H9 (cell line): ENCODE measurements around the gene IFT52. TPM values are rescaled to one million over a fixed set of nuclear protein-coding genes. Genes with fewer than 3 reads are reported as not detected.

ENCODE experiments used
- DNase-seq: peaks from one replicate; pipeline ENCODE4 v3.0.0-alpha.2; 2017
- H2AFZ ChIP-seq: one replicate; pipeline ENCODE4 v1.6.1; 2013; ENCODE audit warnings: mild to moderate bottlenecking, low read length, control low read depth, moderate library complexity
- H2AK5ac ChIP-seq: 2 replicates; pipeline ENCODE4 v1.6.1; 2013; ENCODE audit warnings: low read length, control low read depth, mixed read lengths; ENCODE audit not compliant: insufficient read length
- H2BK120ac ChIP-seq: one replicate; pipeline ENCODE4 v1.6.1; 2013; ENCODE audit warnings: low read depth, mild to moderate bottlenecking, low read length, control low read depth, inconsistent platforms; ENCODE audit not compliant: poor library complexity, severe bottlenecking
- H2BK12ac ChIP-seq: 2 replicates; pipeline ENCODE4 v1.6.1; 2013; ENCODE audit warnings: low read length, control low read depth, mixed read lengths, low read depth; ENCODE audit not compliant: insufficient read length
- H2BK15ac ChIP-seq: 2 replicates; pipeline ENCODE4 v1.6.1; 2013; ENCODE audit warnings: low read depth, low read length, control low read depth
- H2BK20ac ChIP-seq: one replicate; pipeline ENCODE4 v1.6.1; 2013; ENCODE audit warnings: low read depth, mild to moderate bottlenecking, low read length, control low read depth, inconsistent platforms; ENCODE audit not compliant: poor library complexity, severe bottlenecking
- H2BK5ac ChIP-seq: 2 replicates; pipeline ENCODE4 v1.6.1; 2013; ENCODE audit warnings: low read length, control low read depth, mixed read lengths; ENCODE audit not compliant: insufficient read length
- H3K14ac ChIP-seq: 2 replicates; pipeline ENCODE4 v1.6.1; 2013; ENCODE audit warnings: low read length, control low read depth; ENCODE audit not compliant: insufficient read depth
- H3K18ac ChIP-seq: 2 replicates; pipeline ENCODE4 v1.6.1; 2013; ENCODE audit warnings: low read depth, mild to moderate bottlenecking, mixed read lengths, low read length, control low read depth; ENCODE audit not compliant: insufficient read length
- H3K23ac ChIP-seq: 2 replicates; pipeline ENCODE4 v1.6.1; 2013; ENCODE audit warnings: low read length, control low read depth, mixed read lengths, low read depth; ENCODE audit not compliant: insufficient read length
- H3K23me2 ChIP-seq: 2 replicates; pipeline ENCODE4 v1.6.1; 2013; ENCODE audit warnings: low read depth, mild to moderate bottlenecking, mixed read lengths, low read length, control low read depth; ENCODE audit not compliant: insufficient read length, poor library complexity, severe bottlenecking
- H3K27ac ChIP-seq: 2 replicates; pipeline ENCODE4 v1.5.1; 2013; ENCODE audit warnings: low read length, control low read depth, mixed read lengths, low read depth; ENCODE audit not compliant: insufficient read length
- H3K27me3 ChIP-seq: 2 replicates; pipeline ENCODE4 v1.6.1; 2013; ENCODE audit warnings: low read length, control low read depth, inconsistent platforms; ENCODE audit not compliant: insufficient read depth
- H3K4ac ChIP-seq: 2 replicates; pipeline ENCODE4 v1.6.1; 2013; ENCODE audit warnings: low read depth, mild to moderate bottlenecking, control low read depth, inconsistent platforms, low read length, moderate library complexity
- H3K4me1 ChIP-seq: 2 replicates; pipeline ENCODE4 v1.6.1; 2013; ENCODE audit warnings: low read length, control low read depth, inconsistent platforms; ENCODE audit not compliant: insufficient read depth
- H3K4me2 ChIP-seq: 2 replicates; pipeline ENCODE4 v1.6.1; 2013; ENCODE audit warnings: low read length, control low read depth, mixed read lengths; ENCODE audit not compliant: insufficient read length, insufficient read depth
- H3K56ac ChIP-seq: 2 replicates; pipeline ENCODE4 v1.6.1; 2013; ENCODE audit warnings: low read depth, mild to moderate bottlenecking, mixed read lengths, low read length, control low read depth; ENCODE audit not compliant: insufficient read length
- H3K79me1 ChIP-seq: 2 replicates; pipeline ENCODE4 v1.6.1; 2013; ENCODE audit warnings: low read depth, mild to moderate bottlenecking, moderate library complexity, low read length, control low read depth, inconsistent platforms; ENCODE audit not compliant: insufficient read depth, poor library complexity, severe bottlenecking
- H3K79me2 ChIP-seq: 2 replicates; pipeline ENCODE4 v1.6.1; 2013; ENCODE audit warnings: low read length, control low read depth, inconsistent platforms; ENCODE audit not compliant: insufficient read depth
- H3K9ac ChIP-seq: 2 replicates; pipeline ENCODE4 v1.6.1; 2013; ENCODE audit warnings: low read length, control low read depth, mixed read lengths; ENCODE audit not compliant: insufficient read length; ENCODE audit errors: extremely low read depth
- H3K9me3 ChIP-seq: one replicate; pipeline ENCODE4 v1.6.1; 2013; ENCODE audit warnings: low read depth, low read length, inconsistent platforms; ENCODE audit not compliant: control insufficient read depth
- H3T11ph ChIP-seq: one replicate; pipeline ENCODE4 v1.6.1; 2013; ENCODE audit warnings: mild to moderate bottlenecking, low read length, control low read depth, inconsistent platforms
- H4K20me1 ChIP-seq: one replicate; pipeline ENCODE4 v1.6.1; 2013; ENCODE audit not compliant: control insufficient read depth, insufficient read length, insufficient read depth
- H4K5ac ChIP-seq: 2 replicates; pipeline ENCODE4 v1.6.1; 2013; ENCODE audit warnings: low read depth, mild to moderate bottlenecking, mixed read lengths, low read length, control low read depth; ENCODE audit not compliant: insufficient read length
- H4K8ac ChIP-seq: replicated peaks from 2 replicates; pipeline ENCODE4 v1.6.1; 2013; ENCODE audit warnings: low read length, control low read depth, mixed read lengths, low read depth; ENCODE audit not compliant: insufficient read length
- H4K91ac ChIP-seq: 2 replicates; pipeline ENCODE4 v1.6.1; 2013; ENCODE audit warnings: low read depth, mild to moderate bottlenecking, moderate library complexity, mixed read lengths, low read length, control low read depth; ENCODE audit not compliant: insufficient read length
- H3K27ac Mint-ChIP-seq, 3 experiments: 2 replicates in 2 of 3; 3 replicates in 1 of 3; pipeline ENCODE4 v1.8.0; 2020 to 2021; ENCODE audit warnings: mixed read lengths in 3 of 3, mild to moderate bottlenecking in 1 of 3, moderate library complexity in 1 of 3
- H3K27me3 Mint-ChIP-seq: 2 replicates; pipeline ENCODE4 v1.8.0; 2021; ENCODE audit warnings: low read depth, mild to moderate bottlenecking, moderate library complexity, mixed read lengths
- H3K36me3 Mint-ChIP-seq, 3 experiments: 2 replicates in 2 of 3; 3 replicates in 1 of 3; pipeline ENCODE4 v1.8.0; 2020 to 2021; ENCODE audit warnings: low read depth in 3 of 3, mixed read lengths in 3 of 3; ENCODE audit not compliant: insufficient read depth in 1 of 3
- H3K4me1 Mint-ChIP-seq, 2 experiments: 2 replicates each; pipeline ENCODE4 v1.8.0; 2020; ENCODE audit warnings: mixed read lengths in 2 of 2
- H3K4me3 Mint-ChIP-seq, 2 experiments: 2 replicates in 1 of 2; 3 replicates in 1 of 2; pipeline ENCODE4 v1.8.0; 2020 to 2021; ENCODE audit warnings: mild to moderate bottlenecking in 2 of 2, mixed read lengths in 2 of 2, moderate library complexity in 1 of 2
- H3K9me3 Mint-ChIP-seq, 2 experiments: 2 replicates in 1 of 2; 3 replicates in 1 of 2; pipeline ENCODE4 v1.8.0; 2020; ENCODE audit warnings: mild to moderate bottlenecking in 2 of 2, mixed read lengths in 2 of 2, moderate library complexity in 1 of 2
- CTCF ChIP-seq: fragments of 200-600 bp; sonication (generic); conservative IDR thresholded peaks from 3 replicates; pipeline ENCODE4 v1.8.0; 2021; ENCODE audit warnings: antibody characterized with exemption, mild to moderate bottlenecking
- WGBS: extraction: QIAGEN DNeasy Blood & Tissue Kit; methylation state at CpG from one replicate; pipeline ENCODE4 v1.1.7; 2013; ENCODE audit warnings: missing lambda C conversion rate, low lambda C conversion rate, mixed read lengths; ENCODE audit not compliant: insufficient read length; ENCODE audit errors: extremely low coverage; 5-methylcytosine and 5-hydroxymethylcytosine counted together
- total RNA-seq: library from RNA; stranded (reverse); gene quantifications from 2 replicates; pipeline ENCODE4 v1.2.1, GENCODE V29; 2021

Gene IFT52
- total RNA-seq, 1 experiment from 2014 or later, result 44.5 TPM

DNA sequence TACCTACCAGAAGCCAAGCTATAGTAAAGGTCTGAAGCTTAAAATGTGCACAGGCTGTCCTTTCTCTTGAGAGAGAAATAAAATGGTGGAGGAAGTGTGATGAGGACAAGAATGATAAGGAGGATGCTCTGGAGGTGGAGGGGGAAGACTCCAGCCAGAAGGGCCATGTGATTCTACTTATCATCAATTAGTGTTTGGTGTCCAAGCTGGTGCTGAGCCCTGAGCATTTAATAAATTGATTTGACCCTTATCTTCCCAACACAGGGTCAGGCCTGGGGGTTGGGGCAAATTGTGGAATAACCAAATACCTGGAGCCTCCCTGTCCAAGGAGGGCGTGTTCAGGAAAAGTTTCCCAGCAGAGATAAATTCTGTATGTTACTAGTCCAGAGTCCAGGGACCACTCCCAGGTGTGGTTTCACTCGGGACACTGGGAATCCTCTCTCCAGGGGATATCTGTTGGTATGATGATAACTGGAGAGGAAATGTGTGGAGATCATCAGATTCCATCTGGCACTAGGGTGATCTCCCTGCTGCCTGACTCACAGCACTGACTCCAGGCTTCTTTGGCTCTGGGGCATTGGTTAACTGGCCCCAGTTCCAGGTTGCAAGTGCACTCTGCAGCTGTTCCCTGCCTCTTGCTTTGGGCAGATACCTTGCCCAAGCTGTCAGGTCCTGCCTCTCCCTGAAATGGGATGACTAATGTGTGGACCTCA, 72.4 kb downstream of the IFT52 start:
- Histone ChIP-seq H3K23ac (no peak overlapping the region), H3K18ac (no peak overlapping the region), H2BK120ac (no peak overlapping the region), H3K56ac (no peak overlapping the region), H3K9ac (no peak overlapping the region), H3K9me3 (no peaks in the 10 kb centered on the region), H3K79me1 (no peaks in the 10 kb centered on the region), H3K27me3 (no peaks in the 10 kb centered on the region; the same call in 1 of the 2 replicates), H2AFZ (no peak overlapping the region), H2BK12ac (no peak overlapping the region), H2BK20ac (no peak overlapping the region), H3K4me2 (no peak overlapping the region), H3T11ph (no peak overlapping the region), H3K79me2 (no peaks in the 10 kb centered on the region), H2BK15ac (no peak overlapping the region; the same call in 1 of the 2 replicates), H3K4ac (no peak overlapping the region), H3K4me1 (no peaks in the 10 kb centered on the region), H3K27ac (no peak overlapping the region), H4K91ac (no peak overlapping the region), H4K8ac (no peak overlapping the region), H3K14ac (no peak overlapping the region), H2BK5ac (no peak overlapping the region), H4K20me1 (no peaks in the 10 kb centered on the region), H2AK5ac (no peak overlapping the region), H4K5ac (no peak overlapping the region), H3K23me2 (peaks cover 6% of the 10 kb centered on the region)
- Mint-ChIP-seq H3K36me3 (no peaks in the 10 kb centered on the region; a peak in 1 of 7 replicates), H3K4me3 (no peak overlapping the region), H3K9me3 (no peaks in the 10 kb centered on the region), H3K27me3 (peaks cover 21% of the 10 kb centered on the region), H3K4me1 (peaks cover 0 to 8% of the 10 kb centered on the region in 2 experiments; a peak in 3 of 4 replicates), H3K27ac (no peak overlapping the region)
- WGBS, result no CpG with 5 or more reads among the region's 2 CpGs
- no peak for TF ChIP-seq CTCF
- no peak for DNase-seq
